Measurements from ENCODE around the gene RPS19BP1.

DNA sequence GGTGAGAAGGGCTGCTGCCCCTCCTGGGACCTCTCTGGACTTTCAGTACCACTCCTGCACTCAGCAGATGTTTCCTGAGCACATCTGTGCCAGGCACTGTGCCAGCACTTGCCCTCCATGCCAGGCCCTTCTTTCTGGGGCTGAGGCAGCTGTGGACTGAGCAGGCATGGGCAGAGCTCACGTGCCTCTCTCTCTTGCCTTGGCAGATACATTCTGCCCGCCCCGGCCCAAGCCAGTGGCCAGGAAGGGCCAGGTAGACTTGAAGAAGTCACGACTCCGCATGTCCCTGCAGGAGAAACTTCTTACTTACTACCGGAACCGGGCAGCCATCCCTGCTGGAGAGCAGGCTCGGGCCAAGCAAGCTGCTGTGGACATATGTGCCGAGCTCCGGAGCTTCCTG lies 20.5 kb downstream of the RPS19BP1 start:
- TF ChIP-seq, protein P1, sequence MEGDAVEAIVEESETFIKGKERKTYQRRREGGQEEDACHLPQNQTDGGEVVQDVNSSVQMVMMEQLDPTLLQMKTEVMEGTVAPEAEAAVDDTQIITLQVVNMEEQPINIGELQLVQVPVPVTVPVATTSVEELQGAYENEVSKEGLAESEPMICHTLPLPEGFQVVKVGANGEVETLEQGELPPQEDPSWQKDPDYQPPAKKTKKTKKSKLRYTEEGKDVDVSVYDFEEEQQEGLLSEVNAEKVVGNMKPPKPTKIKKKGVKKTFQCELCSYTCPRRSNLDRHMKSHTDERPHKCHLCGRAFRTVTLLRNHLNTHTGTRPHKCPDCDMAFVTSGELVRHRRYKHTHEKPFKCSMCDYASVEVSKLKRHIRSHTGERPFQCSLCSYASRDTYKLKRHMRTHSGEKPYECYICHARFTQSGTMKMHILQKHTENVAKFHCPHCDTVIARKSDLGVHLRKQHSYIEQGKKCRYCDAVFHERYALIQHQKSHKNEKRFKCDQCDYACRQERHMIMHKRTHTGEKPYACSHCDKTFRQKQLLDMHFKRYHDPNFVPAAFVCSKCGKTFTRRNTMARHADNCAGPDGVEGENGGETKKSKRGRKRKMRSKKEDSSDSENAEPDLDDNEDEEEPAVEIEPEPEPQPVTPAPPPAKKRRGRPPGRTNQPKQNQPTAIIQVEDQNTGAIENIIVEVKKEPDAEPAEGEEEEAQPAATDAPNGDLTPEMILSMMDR (IDR thresholded peaks at IDR 0.05) = no peak
- no peak for TF ChIP-seq POLR2A (IDR thresholded peaks at IDR 0.05)
